Fibroblast of skin of abdomen (primary cell): ENCODE results near the gene LSG1.
"Not testable (repeated sequence)": the region's sequence is repeated elsewhere in the genome, so short reads cannot be mapped to it uniquely, and the experiment has no call there.

Experiments used
- DNase-seq: peaks from one replicate; pipeline ENCODE4 v3.0.0-alpha.2; 2013

The LSG1 gene

GRCh38 chr3:194654443-194654842 is 17.5 kb downstream of the LSG1 start:
- DNase-seq: peak; percentile 37

- no peak for DNase-seq
Observed at GRCh38 chr3:194647747-194648146, 24.2 kb downstream of the LSG1 start.

- DNase-seq: no peak
Observed at GRCh38 chr3:194642769-194643168, 29.2 kb downstream of the LSG1 start.

GRCh38 chr3:194640829-194641228 is 31.2 kb downstream of the LSG1 start:
- DNase-seq: peak; percentile 27

- no peak for DNase-seq
Observed at GRCh38 chr3:194638991-194639605, 32.9 kb downstream of the LSG1 start.

GRCh38 chr3:194637541-194638400 is 34.2 kb downstream of the LSG1 start:
- DNase-seq: no peak

GRCh38 chr3:194637066-194637465 is 34.9 kb downstream of the LSG1 start:
- no peak for DNase-seq

GRCh38 chr3:194633349-194634004 is 38.5 kb downstream of the LSG1 start, which contains the start of gene TMEM44:
Gene TMEM44 (minus strand): TSS chr3:194633419. CDS start chr3:194633215, 204 bp downstream.
- DNase-seq: peak; percentile 71

GRCh38 chr3:194632809-194633348 is 39.1 kb downstream of the LSG1 start:
- peak; percentile 36 for DNase-seq

- DNase-seq: no peak
Observed at GRCh38 chr3:194632226-194632808, 39.7 kb downstream of the LSG1 start.

GRCh38 chr3:194631696-194632095 is 40.3 kb downstream of the LSG1 start:
- DNase-seq: no peak

- not testable (repeated sequence) for DNase-seq
Observed at GRCh38 chr3:194630681-194631080, 41.3 kb downstream of the LSG1 start.

- no peak for DNase-seq
Observed at GRCh38 chr3:194624956-194625355, 47.0 kb downstream of the LSG1 start.

GRCh38 chr3:194623449-194624290 is 48.3 kb downstream of the LSG1 start:
- DNase-seq: no peak

GRCh38 chr3:194622621-194623340 is 49.2 kb downstream of the LSG1 start:
- no peak for DNase-seq

- no peak for DNase-seq
Observed at GRCh38 chr3:194621947-194622346, 50.0 kb downstream of the LSG1 start.

- no peak for DNase-seq
Observed at GRCh38 chr3:194620196-194620595, 51.8 kb downstream of the LSG1 start.

GRCh38 chr3:194619741-194620140 is 52.2 kb downstream of the LSG1 start:
- DNase-seq: no peak

- no peak for DNase-seq
Observed at GRCh38 chr3:194618858-194619608, 53.0 kb downstream of the LSG1 start.

GRCh38 chr3:194617827-194618226 is 54.2 kb downstream of the LSG1 start:
- DNase-seq: peak; percentile 49
